GM23338 (cell line): ENCODE data around the gene FNDC1.

Experiments used
- CREB1 ChIP-seq: fragments of 250-450 bp; sonication (Bioruptor Pico); IDR thresholded peaks from 2 replicates; pipeline ENCODE4 v1.5.0; 2020; ENCODE audit warnings: low read depth, mild to moderate bottlenecking, moderate library complexity
- CTCF ChIP-seq, 2 experiments: fragments of 200-600 bp in 1 of 2; sonication (generic) in 1 of 2; conservative IDR thresholded peaks; 2 replicates each; pipeline versions ENCODE4 v1.5.1 to v1.6.1; 2016 to 2017; ENCODE audit warnings: antibody characterized with exemption in 2 of 2, low read depth in 2 of 2, mild to moderate bottlenecking in 2 of 2, moderate library complexity in 1 of 2
- ETS1 ChIP-seq: IDR thresholded peaks from 2 replicates; pipeline ENCODE4 v1.6.1; 2016; ENCODE audit warnings: antibody characterized with exemption
- EZH2 ChIP-seq: fragments of 200-600 bp; sonication (generic); IDR thresholded peaks from one replicate; pipeline ENCODE4 v1.8.0; 2017; ENCODE audit warnings: antibody characterized with exemption, mild to moderate bottlenecking, low read depth; ENCODE audit not compliant: unreplicated experiment
- EZH2phosphoT487 ChIP-seq: fragments of 200-600 bp; sonication (generic); IDR thresholded peaks from one replicate; pipeline ENCODE4 v1.8.1; 2018; ENCODE audit warnings: antibody characterized with exemption; ENCODE audit not compliant: unreplicated experiment
- JUNB ChIP-seq: IDR thresholded peaks from one replicate; pipeline ENCODE4 v1.6.1; 2016; ENCODE audit warnings: antibody characterized with exemption; ENCODE audit not compliant: unreplicated experiment
- NANOG ChIP-seq: IDR thresholded peaks from 2 replicates; pipeline ENCODE4 v1.6.1; 2016; ENCODE audit warnings: antibody characterized with exemption, borderline replicate concordance
- POLR2AphosphoS5 ChIP-seq: IDR thresholded peaks from 2 replicates; pipeline ENCODE4 v1.6.1; 2016; ENCODE audit warnings: antibody characterized with exemption, low read depth
- REST ChIP-seq: IDR thresholded peaks from one replicate; pipeline ENCODE4 v1.6.1; 2018; ENCODE audit warnings: antibody characterized with exemption; ENCODE audit not compliant: unreplicated experiment
- STAT1 ChIP-seq: IDR thresholded peaks from one replicate; pipeline ENCODE4 v1.6.1; 2016; ENCODE audit warnings: antibody characterized with exemption; ENCODE audit not compliant: unreplicated experiment
- ZNF331 ChIP-seq: fragments of 250-450 bp; sonication (Bioruptor Pico); IDR thresholded peaks from 2 replicates; pipeline ENCODE4 v1.5.0; 2020; ENCODE audit warnings: low read depth, mild to moderate bottlenecking, moderate library complexity

- TF ChIP-seq CTCF (conservative IDR thresholded peaks at IDR 0.05; ENCODE audit: low read depth in 2 of 2): no peak
- no peak for TF ChIP-seq JUNB
- TF ChIP-seq REST: no peak
- TF ChIP-seq ETS1: no peak
- no peak for TF ChIP-seq STAT1
- TF ChIP-seq POLR2AphosphoS5: no peak
- TF ChIP-seq CREB1: no peak
- TF ChIP-seq EZH2: no peak
- no peak for TF ChIP-seq EZH2phosphoT487
- no peak for TF ChIP-seq ZNF331 (CRISPR knock-in tag)
- no peak for TF ChIP-seq NANOG
Measured at GRCh38 chr6:159232751-159233150, 63.6 kb downstream of the FNDC1 start.
